Stimulated activated CD4-positive, alpha-beta T cell treated with anti-CD3 and anti-CD28 coated beads, Interleukin-12 subunit alpha, Interleukin-12 subunit beta, amount 100 ng/mL, for 24 hours (primary cell): ENCODE data around the gene MYLIP.

Experiments used
- DNase-seq, 2 experiments: peaks; one replicate each; pipeline ENCODE4 v3.0.0-alpha.2; 2020; ENCODE audit warnings: low read depth in 2 of 2

Gene MYLIP

DNA sequence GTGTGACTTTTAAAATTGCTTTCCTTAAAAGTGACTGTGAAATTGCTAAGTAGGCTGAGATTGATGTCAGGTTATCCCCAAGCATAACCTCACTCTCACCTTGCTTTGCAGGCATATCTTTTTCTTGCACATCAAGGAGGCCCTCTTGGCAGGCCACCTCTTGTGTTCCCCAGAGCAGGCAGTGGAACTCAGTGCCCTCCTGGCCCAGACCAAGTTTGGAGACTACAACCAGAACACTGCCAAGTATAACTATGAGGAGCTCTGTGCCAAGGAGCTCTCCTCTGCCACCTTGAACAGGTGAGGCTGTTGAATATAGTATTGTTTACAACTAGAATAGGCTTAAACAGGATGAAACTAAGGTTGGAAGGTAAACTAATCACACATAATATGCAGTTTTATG, 12.6 kb downstream of the MYLIP start:
- DNase-seq: no peak

DNA sequence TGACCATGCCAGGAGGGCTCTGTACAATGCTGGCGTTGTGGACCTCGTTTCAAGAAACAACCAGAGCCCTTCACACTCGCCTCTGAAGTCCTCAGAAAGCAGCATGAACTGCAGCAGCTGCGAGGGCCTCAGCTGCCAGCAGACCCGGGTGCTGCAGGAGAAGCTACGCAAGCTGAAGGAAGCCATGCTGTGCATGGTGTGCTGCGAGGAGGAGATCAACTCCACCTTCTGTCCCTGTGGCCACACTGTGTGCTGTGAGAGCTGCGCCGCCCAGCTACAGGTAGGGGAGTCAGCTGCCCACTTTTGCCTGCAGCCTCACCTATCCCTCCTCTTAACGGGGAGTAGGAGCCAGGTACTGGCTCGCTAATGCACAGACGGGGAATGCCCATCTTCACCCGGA, 16.2 kb downstream of the MYLIP start:
- no peak for DNase-seq

- DNase-seq: no peak
Measured at GRCh38 chr6:16146028-16146427, 17.1 kb downstream of the MYLIP start.

DNA sequence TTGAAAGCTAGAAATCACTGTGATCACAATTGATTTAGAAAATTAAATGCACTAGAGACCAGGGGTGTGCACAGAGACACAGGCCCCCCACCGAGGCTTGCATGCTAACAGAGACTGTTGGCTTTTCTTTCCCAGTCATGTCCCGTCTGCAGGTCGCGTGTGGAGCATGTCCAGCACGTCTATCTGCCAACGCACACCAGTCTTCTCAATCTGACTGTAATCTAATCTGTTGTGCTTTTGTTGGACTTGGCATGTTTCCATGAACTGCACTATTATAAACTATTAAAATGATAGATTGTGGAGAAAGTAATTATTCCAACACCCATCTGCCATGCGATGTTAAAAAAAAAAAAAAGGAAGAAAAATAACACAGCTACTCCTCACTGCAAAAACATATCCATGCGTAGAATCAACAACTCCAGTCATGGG, 17.7 kb downstream of the MYLIP start:
- DNase-seq: no peak

DNA sequence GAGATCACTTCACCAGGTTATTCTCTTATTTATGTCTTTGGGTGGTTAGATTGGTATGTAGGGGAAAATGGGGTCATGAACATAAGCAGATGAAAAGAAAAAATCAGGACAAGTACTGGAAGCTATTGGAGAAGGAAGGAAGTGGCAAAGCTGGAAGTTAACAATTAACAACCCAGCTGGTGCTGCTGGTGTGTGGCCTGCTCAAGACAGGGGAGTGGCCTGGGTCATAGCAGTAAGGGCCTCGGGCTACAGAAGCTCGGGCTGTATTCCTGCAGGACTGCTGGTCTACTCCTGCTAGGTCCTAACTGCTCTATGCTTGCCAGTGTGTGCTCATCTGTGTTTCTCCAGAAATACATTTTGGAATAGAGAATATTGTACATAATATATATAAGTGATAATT, 19.6 kb downstream of the MYLIP start:
- DNase-seq: no peak

- no peak for DNase-seq
Measured at GRCh38 chr6:16149305-16149704, 20.4 kb downstream of the MYLIP start.

DNA sequence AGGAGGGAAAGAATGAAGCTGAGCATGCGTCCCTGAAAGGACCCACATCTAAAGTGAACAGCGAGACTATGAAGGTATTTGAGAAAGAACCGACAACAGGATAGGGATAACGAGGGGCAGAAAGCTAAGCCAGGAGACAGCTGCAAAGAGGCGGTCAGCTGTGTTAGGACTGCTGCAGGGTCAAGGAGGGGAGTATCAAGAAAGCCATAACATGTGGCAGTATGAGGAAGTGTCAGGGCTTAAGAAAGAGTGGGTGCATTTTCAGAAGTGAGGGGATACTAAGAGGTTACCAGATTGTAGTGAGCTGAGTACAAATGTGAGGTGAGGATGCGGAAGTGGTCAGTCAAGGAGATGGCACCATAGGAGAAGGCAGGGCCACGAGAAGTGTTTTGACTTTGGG, 21.2 kb downstream of the MYLIP start:
- no peak for DNase-seq

- no peak for DNase-seq
Measured at GRCh38 chr6:16153211-16153820, 24.4 kb downstream of the MYLIP start.

GRCh38 chr6:16154904-16155303, 26.0 kb downstream of the MYLIP start:
- no peak for DNase-seq

DNA sequence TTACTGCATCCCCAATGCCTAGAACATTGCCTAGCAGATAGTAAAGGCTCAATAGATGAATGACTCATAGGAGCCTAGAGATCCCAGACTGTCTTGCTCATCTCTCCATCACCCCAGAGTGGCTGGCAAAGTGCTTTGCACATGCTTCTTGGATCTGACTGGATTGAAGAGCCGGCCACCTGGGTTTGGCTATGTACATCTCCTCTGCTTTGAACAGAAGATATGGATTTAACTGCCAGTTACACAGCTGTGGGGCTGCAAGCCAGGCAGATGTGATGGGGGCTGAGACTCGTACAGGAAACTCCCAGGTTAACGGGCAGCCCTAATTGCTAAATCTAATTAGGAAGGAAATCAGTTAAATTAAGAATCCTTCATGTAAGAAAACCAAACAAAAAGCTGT, 28.6 kb downstream of the MYLIP start:
- DNase-seq: no peak

- no peak for DNase-seq
Measured at GRCh38 chr6:16157909-16158308, 29.0 kb downstream of the MYLIP start.

GRCh38 chr6:16158943-16159557, 30.2 kb downstream of the MYLIP start:
- DNase-seq: no peak

DNA sequence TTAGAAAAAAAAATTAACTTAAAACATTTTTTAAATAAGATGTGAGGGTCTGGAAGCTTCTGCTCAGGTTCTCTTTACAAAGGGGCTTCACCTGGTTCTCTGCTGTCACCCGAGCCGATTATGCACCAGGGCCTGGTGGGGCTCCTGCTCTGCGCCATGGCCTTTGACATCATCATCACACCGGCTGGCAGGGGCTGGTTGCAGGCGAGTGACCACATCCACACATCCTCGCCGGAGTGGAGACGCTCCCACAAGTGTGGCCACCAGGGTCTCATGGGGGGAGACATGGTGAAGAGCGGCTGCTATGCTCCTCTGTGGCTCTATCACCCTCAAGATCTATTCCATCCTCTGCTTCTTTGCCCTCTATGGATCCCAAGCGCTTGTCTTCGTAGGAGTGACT, 31.9 kb downstream of the MYLIP start:
- DNase-seq: no peak

DNA sequence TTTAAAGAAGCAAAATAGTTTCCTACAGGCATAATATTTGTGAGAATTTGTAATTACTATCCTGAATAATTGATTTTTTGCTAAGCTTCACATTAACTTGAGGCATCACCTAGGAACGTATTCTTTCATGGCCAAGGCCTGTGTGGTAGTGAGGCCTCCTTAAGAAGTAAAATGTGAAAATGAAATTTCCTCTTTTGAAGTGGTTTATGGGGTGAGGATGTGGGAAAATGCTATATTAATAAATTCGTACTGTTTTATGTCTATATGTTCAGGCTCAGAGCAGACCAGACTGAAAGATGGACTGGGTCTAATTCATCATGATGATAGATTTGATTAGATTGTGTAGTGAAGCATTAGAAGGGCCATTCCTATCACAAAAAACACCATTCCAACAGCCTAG, 33.1 kb downstream of the MYLIP start:
- no peak for DNase-seq

GRCh38 chr6:16163066-16163465, 34.2 kb downstream of the MYLIP start:
- DNase-seq: no peak

DNA sequence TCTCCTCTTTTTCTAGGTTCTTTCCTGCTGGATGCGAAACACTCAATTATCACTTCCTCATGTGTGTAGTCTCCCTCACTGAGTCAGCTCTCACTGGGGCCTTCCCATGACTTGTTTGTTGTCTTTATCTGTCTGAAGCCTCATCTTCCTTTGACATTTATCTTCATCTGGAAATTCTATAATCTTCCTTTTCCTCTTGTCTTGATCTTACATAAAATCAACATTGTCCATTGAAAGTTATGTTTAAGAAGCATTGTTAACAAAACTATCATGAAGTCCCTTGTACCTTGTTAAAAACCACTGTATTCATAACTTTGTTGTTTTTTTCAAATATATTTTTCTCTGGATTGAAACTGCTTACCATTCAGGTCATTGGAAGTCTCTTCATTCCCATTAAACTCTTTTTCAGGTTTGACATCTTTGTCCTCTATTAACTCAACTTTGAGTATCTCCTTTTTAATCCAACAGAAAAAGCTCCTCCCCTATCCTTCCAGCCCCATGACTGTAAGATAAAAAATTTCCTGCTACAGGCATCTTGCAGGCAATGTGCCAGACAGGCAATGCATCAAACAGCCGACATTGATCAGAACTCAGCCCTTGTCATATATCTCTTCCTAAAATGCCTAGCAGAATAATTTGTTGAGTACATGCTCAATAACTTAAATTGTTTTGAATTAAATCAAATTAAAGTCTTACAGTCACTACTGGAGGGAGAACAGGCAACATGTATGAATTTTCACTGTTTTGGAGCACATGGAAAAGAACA, 34.8 kb downstream of the MYLIP start:
- no peak for DNase-seq

GRCh38 chr6:16165641-16166040, 36.8 kb downstream of the MYLIP start:
- DNase-seq: no peak

GRCh38 chr6:16166871-16167608, 38.2 kb downstream of the MYLIP start:
- DNase-seq: no peak

- no peak for DNase-seq
Measured at GRCh38 chr6:16168121-16168520, 39.2 kb downstream of the MYLIP start.

DNA sequence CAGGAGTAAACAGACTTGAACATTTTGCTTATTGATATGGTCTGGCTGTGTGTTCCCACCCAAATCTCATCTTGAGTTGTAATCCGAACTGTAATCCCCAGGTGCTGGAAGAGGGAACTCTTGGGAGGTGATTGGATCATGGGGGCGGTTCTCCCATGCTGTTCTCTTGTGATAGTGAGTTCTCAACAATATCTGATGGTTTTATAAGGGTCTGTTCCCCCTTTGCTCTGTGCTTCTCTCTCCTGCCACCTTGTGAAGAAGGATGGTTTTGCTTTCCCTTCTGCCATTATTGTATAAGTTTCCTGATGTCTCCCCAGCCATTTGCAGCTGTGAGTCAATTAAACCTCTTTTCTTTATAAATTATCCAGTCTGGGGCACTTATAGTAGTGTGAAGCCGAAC, 40.0 kb downstream of the MYLIP start:
- DNase-seq: no peak

- no peak for DNase-seq
Measured at GRCh38 chr6:16171400-16171799, 42.5 kb downstream of the MYLIP start.

DNA sequence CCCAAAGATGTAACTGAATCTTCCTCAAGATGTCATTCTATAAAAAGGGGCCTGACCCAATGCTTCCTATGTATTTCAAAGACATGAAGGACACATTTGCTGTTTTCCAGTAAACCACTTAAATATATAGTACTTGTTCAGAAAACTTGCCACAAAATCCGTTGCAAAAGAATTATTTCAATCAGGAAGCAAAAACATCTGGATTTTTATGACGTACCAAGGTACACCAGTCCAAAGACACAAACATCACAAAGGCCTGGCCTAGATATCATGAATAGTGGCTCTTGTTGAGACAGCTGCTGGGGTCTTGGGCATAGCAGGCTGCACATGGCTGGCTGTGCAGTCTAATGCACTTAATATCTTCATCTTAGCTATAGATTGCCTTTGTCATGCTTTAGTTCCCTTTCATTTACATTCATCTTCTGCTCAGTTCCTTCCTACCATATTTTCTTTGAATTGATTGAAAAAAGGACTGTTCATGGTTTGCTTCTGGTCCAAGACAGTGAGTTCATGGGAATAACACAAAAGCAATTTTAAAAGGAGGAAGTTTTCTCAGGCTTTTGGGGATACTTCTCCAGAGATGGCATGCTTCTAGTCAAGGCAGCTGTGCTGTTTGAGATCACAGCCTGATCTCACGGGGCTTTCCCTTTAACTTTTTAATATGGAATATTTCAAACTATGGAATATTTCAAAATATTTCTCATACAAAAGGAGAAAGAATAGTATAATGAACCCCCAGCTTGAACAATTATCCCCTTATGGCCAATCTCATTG, 44.5 kb downstream of the MYLIP start:
- no peak for DNase-seq
